Thoracic aorta (tissue), 2 donors: ENCODE data around the gene TFEB. TPM values are rescaled to one million over a fixed set of nuclear protein-coding genes. Genes with fewer than 3 reads are reported as not detected.

Experiments
- ATAC-seq: fragments of 150-250 bp; one replicate; pipeline ENCODE4 v1.8.0; 2017; ENCODE audit warnings: low read depth; ENCODE audit not compliant: insufficient number of reproducible peaks, low FRiP score
- DNase-seq: peaks from one replicate; pipeline ENCODE4 v3.0.0-alpha.2; 2020; ENCODE audit warnings: low spot score
- H3K27ac ChIP-seq, 2 donors: fragments of 200-600 bp; sonication (generic); 1 replicate in 1 of 2; 2 replicates in 1 of 2; pipeline ENCODE4 v1.5.1; 2016; ENCODE audit warnings: mild to moderate bottlenecking in 2 of 2, moderate library complexity in 2 of 2
- H3K27me3 ChIP-seq: fragments of 200-600 bp; sonication (generic); replicated peaks from 2 replicates; pipeline ENCODE4 v1.6.0; 2016; ENCODE audit warnings: mild to moderate bottlenecking; ENCODE audit not compliant: insufficient read depth
- H3K36me3 ChIP-seq: fragments of 200-600 bp; sonication (generic); one replicate; pipeline ENCODE4 v1.5.1; 2016
- H3K4me1 ChIP-seq, 2 donors: fragments of 200-600 bp; sonication (generic); 1 replicate in 1 of 2; 2 replicates in 1 of 2; pipeline versions ENCODE4 v1.5.1 to v1.6.0; 2016; ENCODE audit warnings: low read depth in 2 of 2, mild to moderate bottlenecking in 1 of 2; ENCODE audit not compliant: control insufficient read depth in 1 of 2
- H3K4me3 ChIP-seq: fragments of 200-600 bp; sonication (generic); 2 replicates; pipeline ENCODE4 v1.5.1; 2016; ENCODE audit warnings: mild to moderate bottlenecking
- H3K9me3 ChIP-seq: fragments of 200-600 bp; sonication (generic); 2 replicates; pipeline ENCODE4 v1.5.1; 2016
- total RNA-seq, 2 donors: library from RNA; depleted of rRNA; stranded (reverse); fragments of >200 nt; gene quantifications; one replicate each; pipeline versions ENCODE4 v1.1.0 to v1.2.3, GENCODE V29; 2016
- TF ChIP-seq, protein P1 (sequence below): fragments of 200-600 bp; sonication (generic); IDR thresholded peaks from one replicate; pipeline ENCODE4 v1.5.1; 2019; ENCODE audit warnings: antibody characterized with exemption

TFEB gene
- total RNA-seq, 2 donors from 2014 or later: 22.9 to 23.8 TPM

DNA sequence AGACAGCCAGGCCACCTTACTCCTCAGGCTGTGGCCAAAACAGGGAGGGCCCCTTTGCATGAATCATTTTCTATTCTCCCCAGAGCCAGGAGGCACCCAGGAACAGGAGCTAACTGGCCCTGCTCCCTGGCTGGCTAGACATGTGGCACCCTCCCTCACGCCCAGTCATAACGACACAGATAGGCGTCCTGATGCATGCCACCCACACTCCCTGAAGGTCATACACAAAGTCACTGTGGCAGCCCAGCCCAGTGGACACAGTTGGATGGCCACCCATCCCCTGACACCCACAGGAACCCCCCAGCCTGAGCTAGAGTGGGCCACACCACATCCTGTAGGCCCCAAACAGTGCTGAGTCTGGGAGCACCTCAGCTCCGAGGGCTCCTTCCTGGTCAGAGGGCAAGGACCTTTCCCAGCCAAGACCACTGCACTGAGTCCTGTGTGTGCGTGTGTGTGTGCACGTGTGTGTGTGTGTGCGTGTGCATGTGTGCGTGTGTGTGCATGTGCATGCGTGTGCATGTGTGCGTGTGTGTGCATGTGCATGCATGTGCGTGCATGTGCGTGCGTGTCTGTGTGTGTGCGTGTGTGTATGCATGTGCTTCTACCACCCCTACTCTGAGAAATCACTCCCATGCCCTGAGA lies 21.6 kb downstream of the TFEB start:
- DNase-seq (no peak), ATAC-seq (no peak)
- H3K27ac ChIP-seq: peak overlapping the region; percentile 65 to 83
- no peaks in the 10 kb centered on the region for H3K36me3 ChIP-seq
- peaks cover 48 to 64% of the 10 kb centered on the region in 2 donors for H3K4me1 ChIP-seq
- TF ChIP-seq, protein P1, sequence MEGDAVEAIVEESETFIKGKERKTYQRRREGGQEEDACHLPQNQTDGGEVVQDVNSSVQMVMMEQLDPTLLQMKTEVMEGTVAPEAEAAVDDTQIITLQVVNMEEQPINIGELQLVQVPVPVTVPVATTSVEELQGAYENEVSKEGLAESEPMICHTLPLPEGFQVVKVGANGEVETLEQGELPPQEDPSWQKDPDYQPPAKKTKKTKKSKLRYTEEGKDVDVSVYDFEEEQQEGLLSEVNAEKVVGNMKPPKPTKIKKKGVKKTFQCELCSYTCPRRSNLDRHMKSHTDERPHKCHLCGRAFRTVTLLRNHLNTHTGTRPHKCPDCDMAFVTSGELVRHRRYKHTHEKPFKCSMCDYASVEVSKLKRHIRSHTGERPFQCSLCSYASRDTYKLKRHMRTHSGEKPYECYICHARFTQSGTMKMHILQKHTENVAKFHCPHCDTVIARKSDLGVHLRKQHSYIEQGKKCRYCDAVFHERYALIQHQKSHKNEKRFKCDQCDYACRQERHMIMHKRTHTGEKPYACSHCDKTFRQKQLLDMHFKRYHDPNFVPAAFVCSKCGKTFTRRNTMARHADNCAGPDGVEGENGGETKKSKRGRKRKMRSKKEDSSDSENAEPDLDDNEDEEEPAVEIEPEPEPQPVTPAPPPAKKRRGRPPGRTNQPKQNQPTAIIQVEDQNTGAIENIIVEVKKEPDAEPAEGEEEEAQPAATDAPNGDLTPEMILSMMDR: no peak
- H3K9me3 ChIP-seq: no peaks in the 10 kb centered on the region
- no peak overlapping the region for H3K4me3 ChIP-seq
- no peaks in the 10 kb centered on the region for H3K27me3 ChIP-seq

DNA sequence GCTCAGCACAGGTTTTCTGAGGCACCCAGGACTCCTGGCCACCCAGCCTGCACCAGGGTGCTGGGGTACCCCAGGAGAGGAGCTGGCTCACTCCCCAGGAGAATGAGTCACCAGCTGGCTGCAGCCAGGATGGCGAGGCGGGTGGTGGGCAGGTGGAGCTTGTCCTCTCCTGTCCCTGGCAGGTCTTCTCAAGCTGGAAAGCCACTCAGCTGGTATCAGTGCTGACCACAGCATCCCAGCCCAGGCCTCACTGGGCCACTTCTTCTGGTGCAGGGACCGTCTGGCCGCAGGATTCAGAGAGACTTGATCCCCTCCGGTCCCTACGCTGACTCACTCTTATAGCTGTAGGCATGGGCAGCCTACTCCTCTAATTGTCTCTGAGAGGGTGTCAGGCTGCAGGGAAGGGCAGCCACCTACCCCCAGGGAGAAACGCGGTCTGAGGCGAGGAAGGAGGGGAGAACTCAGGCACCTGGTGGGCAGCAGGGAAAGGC lies 22.2 kb downstream of the TFEB start:
- H3K4me3 ChIP-seq: peak overlapping the region; percentile 29

DNA sequence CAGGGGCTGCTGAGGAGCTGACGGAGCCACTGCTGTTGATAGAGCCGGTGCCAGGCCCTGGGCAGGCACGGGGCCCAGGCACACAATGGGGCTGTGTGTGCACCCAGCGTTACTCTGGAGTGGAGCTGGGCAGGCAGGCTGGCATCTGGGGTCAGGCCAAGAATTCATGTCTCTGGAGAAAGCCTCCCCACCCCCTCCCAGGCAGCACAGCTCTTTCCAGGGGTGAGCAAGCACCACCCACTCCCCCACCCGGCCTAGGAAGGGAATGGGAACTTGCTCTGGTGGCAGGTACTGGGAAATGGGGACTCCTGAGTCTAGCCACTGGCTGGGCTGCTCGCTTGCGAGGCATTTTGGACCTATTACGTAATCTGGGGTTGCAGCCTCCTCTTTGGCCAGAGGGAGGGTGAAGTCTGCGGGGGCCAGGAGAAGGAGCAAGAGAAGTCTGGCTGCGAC lies 22.7 kb downstream of the TFEB start:
- peak overlapping the region; percentile 29 for H3K4me3 ChIP-seq
- no peaks in the 10 kb centered on the region for H3K9me3 ChIP-seq
- ATAC-seq (peak; percentile 53), DNase-seq (peak; percentile 66)
- TF ChIP-seq, protein P1: no peak
- peak overlapping the region; percentile 65 to 83 for H3K27ac ChIP-seq
- no peaks in the 10 kb centered on the region for H3K27me3 ChIP-seq
- no peaks in the 10 kb centered on the region for H3K36me3 ChIP-seq
- H3K4me1 ChIP-seq: peaks cover 38 to 60% of the 10 kb centered on the region in 2 donors

More for the DNA sequence above, 22.2 kb downstream of the TFEB start:
- DNase-seq (no peak), ATAC-seq (peak; percentile 54)
- TF ChIP-seq, protein P1: no peak
- Histone ChIP-seq H3K4me1 (peaks cover 42 to 61% of the 10 kb centered on the region in 2 donors), H3K9me3 (no peaks in the 10 kb centered on the region), H3K27ac (peak overlapping the region; percentile 65 to 83), H3K27me3 (no peaks in the 10 kb centered on the region), H3K36me3 (no peaks in the 10 kb centered on the region)

DNA sequence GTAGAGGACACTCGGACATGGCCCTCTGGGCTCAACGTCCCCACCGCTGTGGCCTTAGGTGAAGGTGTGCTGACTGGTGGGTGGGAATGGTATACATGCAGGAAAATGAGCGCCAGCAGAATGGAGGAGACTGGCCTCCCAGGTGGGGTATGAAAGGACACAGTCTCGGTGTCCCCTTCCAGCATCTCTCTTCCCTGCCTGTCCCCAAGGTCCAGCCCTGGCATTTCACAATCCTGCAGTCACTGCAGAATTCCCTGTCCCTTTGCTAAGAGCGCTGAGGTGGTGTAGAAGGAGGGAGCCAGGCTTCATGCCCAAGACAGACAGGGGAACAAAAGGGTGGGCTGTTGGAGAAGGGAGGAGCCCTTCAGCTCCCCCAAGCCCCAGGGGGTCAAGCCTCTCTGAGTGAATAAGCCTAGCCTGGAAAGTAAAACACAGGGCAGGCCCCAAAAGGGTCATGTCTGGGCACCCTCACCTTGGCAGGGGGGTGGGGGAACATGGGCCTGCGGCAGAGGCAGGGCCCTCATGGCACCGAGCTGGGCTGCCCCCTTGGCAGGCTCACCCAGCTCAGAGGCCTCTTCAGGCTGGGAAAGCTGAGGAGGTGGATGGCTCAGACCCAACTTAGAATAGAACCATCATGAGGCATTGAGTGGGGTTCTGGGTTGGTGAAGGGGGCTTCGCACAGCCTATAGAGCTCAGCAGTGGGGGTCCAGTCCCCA lies 23.9 kb downstream of the TFEB start:
- Histone ChIP-seq H3K27ac (peak overlapping the region; percentile 65 to 83), H3K9me3 (no peaks in the 10 kb centered on the region), H3K4me1 (peaks cover 33 to 59% of the 10 kb centered on the region in 2 donors), H3K4me3 (no peak overlapping the region), H3K36me3 (no peaks in the 10 kb centered on the region), H3K27me3 (no peaks in the 10 kb centered on the region)
- TF ChIP-seq, protein P1: no peak
- DNase-seq: no peak
- ATAC-seq: no peak

DNA sequence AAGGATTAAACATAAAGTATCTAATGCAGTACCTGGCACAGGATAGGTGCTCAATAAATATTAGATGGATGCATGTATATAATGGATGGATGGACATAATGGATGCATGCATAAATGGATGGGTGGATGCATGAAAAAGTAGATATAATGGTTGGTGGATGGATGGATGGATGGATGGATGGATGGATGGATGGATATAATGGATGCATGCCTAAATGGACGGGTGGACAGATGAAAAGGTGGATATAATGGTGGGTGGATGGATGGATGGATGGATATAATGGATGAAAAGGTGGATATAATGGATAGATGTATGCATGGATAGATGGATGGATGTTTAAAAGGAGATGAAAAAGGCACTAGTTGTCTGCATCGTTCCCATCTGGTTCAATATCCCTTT lies 26.0 kb downstream of the TFEB start:
- H3K4me1 ChIP-seq: peaks cover 42 to 66% of the 10 kb centered on the region in 2 donors
- DNase-seq: no peak
- TF ChIP-seq, protein P1: no peak
- no peaks in the 10 kb centered on the region for H3K9me3 ChIP-seq
- no peak for ATAC-seq
- H3K27ac ChIP-seq: no peak overlapping the region
- H3K27me3 ChIP-seq: no peaks in the 10 kb centered on the region
- no peak overlapping the region for H3K4me3 ChIP-seq
- no peaks in the 10 kb centered on the region for H3K36me3 ChIP-seq
